ENCODE results near the gene GPR142.

The GPR142 gene

DNA sequence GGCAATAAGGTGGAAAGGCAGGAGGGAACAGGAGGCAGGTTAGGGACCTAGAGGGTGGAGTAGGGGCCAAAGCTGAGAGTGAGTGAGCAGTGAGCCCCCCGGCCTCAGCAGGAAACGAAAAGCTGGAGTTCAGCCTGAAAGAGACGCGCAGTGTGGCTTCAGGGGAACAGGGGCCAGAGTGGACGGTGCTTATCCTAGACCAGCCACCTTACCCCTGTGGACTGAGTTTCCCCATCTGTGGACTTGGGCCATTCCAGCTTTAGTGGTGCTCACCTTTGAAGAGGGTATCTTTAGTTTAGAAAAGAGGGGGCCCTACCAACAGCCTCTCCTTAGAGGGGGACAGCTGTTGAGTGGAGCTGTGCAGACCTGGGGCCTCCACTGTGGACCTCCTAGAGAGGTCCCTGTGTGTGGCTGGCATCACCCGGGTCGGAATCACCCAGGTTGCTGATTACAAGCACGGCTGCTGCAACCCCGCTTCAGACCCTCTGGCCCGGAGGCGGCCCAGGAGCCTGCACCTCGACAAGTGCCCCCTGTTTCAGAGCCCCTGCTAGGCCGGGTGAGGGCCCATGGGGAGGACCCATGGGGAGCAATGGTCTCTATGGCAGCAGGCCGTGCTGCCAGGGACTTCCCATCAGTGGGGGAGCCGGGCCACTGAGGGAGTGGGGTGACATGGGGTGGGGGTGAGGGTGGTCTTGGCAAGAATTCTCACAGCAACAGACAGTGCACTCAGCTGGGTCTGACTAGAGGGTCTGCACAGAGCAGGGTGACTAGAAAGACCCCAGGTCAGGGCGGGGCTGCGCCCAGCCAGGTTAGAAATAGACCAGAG, 2.6 kb downstream of the GPR142 start:
- DNase-seq (ENCODE audit: low spot score) = no peak

DNA sequence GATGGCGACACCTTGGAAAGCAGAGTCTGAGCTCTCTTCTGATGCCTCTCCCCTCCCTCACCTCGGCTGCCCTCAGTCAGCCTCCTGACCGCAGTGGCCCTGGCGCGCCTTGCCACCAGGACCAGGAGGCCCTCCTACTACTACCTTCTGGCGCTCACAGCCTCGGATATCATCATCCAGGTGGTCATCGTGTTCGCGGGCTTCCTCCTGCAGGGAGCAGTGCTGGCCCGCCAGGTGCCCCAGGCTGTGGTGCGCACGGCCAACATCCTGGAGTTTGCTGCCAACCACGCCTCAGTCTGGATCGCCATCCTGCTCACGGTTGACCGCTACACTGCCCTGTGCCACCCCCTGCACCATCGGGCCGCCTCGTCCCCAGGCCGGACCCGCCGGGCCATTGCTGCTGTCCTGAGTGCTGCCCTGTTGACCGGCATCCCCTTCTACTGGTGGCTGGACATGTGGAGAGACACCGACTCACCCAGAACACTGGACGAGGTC, 4.4 kb downstream of the GPR142 start:
- DNase-seq (ENCODE audit: low spot score) = no peak

DNA sequence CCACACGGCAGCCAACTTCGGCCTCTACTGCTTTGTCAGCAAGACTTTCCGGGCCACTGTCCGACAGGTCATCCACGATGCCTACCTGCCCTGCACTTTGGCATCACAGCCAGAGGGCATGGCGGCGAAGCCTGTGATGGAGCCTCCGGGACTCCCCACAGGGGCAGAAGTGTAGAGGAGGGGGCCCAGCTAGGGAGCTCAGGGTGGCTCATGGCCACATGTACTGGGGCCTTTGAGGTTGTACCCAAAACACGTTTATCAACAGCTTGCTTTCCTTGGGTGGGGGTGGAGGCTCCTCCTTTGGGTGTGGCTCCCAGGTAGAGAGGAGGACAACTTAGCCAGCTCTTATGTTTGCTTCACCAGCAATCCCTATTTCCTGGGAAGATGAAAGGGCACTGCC, 5.1 kb downstream of the GPR142 start:
- no peak for DNase-seq (ENCODE audit: low spot score)

DNA sequence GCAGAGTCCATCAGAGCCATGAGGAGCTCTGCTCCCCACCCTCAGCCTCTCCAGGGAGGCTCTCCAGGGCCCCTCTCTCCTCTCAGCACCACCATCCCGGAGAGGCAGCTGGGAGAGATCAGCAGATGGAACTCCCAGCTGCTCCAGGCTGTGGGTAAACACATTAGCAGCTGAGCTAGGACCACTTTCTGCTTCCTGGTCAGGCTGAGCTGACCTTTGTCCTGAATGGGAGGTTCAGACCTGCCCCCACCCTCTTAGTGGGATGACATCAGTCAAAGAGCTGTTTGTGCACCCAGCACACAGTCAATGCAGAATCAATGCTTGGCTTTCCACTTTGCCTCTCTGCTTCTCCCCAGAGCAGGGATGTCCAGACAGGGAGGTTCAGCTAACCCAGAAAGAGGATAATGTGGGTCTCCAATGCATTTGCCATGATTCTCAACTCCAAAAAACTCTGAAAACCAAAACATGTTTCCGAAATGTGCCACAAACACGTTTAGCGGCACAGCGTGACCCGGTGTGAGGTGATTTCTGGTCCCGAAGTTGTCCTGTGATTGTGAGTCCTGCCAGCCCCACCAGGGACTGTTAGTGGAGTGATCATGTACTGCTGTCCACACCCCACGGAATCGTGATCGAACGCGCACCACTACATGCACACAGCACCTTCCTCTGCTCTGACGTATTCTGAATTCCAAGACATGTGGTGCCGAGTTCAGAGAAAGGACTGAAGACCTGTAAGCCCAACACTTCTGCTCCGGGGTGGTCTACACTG, 6.7 kb downstream of the GPR142 start:
- DNase-seq (ENCODE audit: low spot score) = no peak

DNA sequence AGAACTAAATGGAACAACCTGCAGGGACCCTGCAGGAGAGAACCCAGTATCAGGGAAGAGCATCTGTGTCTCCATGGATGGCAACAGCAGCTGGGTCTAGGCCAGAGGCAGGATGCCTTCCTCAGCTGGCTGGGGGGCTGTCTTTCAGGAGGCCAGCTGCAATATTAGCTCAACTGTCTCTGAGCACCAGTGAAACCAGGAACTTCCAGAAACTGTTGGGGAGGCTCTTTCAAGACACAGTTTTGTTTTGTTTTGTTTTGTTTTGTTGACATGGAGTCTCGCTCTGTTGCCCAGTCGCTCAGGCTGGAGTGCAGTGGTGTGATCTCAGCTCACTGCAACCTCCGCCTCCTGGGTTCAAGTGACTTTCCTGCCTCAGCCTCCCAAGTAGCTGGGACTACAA, 7.6 kb downstream of the GPR142 start:
- DNase-seq (ENCODE audit: low spot score) = no peak

DNA sequence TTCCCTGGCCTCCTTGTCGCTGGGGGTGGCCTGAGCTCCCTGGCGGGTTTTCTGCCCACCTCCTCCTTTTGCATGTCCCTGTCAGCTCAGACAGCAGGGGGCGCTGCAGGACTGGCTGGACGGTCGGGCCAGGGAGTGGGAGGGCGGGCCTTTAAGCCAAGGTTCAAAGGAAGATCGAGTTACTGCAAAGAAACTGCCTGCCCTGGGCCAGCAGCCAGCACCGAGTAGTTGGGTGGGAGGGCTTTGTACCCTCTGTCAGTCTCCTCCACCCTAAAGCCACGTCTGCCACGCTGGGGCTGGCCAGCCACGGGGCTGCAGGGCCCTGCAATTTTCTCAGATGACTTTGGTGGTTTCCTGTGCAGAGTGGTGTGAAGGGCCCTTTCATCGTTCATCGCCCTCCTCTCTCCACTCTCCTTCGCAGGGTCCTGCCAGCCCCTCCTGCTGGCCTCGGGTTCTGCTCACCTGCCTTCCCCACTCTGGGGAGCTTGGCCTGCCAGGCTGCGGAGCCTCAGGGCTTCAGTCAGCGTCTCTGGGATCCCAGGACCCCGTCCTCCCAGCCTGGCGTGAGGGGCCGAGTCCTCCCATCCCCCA, 12.3 kb downstream of the GPR142 start:
- DNase-seq (ENCODE audit: low spot score) = peak; percentile 100

DNA sequence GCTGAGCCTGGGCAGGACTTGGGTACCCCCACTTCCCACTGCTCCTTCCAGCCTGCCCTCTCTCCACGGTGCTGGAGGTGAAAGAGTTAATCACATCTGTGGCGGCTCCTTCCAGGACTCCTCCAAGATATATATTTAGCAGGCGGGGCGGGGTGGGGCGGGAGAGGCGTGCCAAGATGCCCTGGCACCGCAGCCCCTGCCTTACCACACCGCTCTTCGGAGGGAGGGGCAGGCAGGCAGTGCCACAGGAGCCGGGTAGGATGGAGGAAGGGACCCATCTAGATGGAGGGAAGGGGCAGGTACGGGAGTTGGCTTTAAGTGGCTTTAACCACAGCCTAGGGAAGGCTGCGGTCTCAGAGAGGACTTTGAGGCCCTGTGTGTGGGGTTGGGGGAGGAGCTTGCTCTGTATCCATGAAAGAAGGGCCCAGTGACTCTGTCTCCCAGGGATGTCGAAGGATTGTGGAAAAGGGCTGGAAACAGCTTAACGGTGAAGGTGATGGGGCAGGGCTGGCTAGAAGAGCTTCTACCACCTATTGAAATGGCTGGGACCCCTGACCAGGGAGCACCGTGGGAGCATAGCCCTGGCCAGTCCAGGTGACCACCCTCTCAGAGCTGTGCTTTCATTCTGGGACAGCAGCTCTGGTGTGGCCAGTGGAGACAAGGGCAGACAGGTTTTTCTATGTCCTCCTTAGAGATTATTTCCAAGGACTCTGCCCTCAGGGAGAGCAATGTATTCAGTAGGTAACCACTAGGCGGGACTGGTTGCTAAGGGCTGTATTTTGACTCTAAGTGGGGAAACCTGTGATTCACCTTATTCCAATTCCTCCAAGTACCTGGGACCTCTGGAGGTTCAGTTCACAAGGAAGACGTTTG, 13.0 kb downstream of the GPR142 start:
- peak; percentile 51 for DNase-seq (ENCODE audit: low spot score)

DNA sequence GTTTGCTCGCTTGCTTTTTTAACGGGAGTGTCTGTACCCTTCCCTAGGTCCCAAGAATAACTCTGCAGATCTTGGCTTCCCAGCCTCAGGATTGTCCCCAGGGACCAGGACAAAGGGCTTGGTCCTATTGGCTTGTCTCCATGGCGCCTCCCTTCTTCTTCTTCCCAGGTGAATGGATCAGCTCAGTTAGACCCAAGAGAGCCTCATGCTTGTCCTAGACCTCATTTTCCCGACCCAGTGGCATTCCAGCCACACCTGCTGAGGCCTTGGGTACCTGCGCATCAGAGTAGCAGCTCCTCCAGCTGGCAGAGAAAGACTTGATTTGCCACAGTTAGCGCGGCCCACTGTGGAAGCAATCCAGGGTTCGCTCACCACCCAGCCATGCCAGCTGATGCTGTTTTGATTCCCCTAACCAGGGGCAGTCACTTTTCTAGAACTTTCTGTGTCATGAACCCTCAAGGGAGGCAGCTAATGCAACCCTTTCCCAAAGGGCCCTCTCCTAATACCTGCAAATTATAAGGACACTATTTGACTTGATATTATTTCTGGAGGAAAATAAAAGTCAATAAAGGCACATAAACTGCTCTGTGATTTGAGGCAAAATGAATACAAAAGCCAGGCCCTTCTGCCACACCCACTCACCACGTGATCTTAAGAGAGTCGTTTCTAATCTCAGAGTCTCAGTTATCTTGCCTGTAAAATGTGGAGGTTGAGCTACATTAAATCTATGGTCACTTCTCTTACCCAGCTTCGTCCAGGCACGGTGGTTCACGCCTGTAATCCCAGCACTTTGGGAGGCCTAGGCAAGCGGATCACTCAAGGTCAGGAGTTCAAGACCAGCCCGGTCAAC, 13.9 kb downstream of the GPR142 start:
- no peak for DNase-seq (ENCODE audit: low spot score)

DNA sequence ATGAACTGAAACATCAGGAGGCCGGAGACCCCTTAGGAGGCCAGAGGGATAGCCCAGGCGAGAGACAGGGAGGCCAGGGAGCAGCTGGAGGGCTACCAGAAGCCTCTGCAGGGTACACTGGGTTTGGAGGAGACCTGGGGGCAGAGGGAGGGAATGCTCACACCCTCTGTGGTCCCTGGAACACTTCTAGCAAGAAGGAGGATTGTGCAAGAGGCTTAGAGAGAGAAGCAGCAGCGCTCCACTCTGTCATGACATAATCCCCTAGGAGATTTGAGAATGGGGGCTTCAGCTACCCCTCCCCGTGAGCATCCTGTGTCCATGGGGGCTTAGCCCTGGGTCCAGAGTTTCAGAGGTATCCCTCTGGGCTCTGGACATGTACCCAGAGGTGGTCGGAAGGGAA, 15.8 kb downstream of the GPR142 start:
- no peak for DNase-seq (ENCODE audit: low spot score)

DNA sequence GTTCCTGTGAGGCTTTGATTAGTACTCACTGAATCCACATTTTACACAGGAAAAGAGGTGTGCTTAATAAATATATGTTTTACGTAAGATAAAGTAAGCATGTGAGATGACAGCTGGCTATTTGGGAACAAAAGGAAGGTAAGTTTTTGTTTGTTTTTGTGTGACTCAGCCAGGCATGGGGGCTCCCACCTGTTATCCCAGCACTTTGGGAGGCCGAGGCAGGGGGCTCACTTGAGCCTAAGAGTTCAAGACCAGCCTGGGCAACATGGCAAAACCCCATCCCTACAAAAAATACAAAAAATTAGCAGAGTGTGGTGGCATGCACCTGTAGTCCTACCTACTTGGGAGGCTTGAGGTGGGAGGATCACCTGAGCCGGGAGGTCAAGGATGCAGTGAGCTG, 17.9 kb downstream of the GPR142 start:
- no peak for DNase-seq (ENCODE audit: low spot score)

DNA sequence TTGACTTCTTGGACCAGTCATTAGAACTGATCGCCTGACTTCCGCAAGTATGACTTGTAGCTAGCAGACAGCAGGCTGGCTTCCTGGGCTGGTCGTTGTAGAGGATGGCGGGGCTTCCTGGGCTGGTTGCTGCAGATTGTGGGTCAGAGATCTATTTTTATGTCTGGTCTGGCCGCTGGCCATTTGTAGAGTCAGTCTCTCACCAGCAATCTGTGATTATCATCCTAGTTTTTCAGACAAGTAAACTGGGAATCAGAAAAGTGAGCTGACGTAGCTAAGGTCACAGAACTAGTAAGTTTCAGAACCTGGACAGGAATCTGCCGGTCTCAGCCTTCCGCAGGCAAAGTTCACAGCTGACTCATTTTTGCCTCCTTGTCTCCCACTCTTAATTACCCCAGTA, 19.1 kb downstream of the GPR142 start:
- no peak for DNase-seq (ENCODE audit: low spot score)

DNA sequence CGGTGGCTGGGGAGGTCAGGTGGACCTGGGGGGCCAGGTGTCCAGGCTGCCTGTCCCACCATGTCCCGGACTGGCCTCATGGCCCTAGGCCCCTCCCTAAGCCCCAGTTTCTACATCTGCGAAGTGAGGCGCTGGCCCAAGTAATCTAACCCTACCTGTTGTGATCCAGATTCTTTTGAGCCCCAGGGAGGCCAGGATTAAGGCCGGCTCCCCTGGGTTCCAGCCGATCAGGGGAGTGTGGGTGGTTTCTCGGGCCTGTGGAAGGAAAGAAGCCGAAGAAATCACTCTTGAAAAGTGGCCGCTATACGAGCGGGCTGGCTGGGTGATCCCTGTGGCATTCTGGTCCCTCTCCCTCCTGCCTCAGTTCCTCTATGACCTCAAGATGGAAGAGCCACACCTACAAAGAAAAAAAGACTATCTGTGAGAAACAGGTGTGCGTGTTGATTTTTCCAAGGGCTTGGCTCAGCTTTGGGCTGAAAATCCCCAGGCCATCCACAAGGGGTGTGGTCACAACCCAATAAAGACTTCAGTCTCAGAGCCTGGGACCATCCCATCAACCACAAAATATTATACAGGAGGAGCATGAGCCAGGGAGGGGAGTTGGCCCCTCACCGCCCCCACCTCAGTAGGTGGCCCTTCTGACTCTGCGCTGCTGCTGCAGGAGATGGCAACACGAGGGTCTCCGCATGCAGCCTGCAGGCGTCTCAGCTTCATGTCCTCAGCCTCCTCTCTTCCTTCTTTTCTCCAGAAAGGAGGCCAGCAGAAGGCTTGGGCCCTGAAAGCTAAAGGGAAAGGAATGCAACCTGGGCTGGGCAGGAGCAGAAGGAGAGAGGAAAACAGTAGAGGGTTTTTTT, 20.3 kb downstream of the GPR142 start:
- no peak for DNase-seq (ENCODE audit: low spot score)

DNA sequence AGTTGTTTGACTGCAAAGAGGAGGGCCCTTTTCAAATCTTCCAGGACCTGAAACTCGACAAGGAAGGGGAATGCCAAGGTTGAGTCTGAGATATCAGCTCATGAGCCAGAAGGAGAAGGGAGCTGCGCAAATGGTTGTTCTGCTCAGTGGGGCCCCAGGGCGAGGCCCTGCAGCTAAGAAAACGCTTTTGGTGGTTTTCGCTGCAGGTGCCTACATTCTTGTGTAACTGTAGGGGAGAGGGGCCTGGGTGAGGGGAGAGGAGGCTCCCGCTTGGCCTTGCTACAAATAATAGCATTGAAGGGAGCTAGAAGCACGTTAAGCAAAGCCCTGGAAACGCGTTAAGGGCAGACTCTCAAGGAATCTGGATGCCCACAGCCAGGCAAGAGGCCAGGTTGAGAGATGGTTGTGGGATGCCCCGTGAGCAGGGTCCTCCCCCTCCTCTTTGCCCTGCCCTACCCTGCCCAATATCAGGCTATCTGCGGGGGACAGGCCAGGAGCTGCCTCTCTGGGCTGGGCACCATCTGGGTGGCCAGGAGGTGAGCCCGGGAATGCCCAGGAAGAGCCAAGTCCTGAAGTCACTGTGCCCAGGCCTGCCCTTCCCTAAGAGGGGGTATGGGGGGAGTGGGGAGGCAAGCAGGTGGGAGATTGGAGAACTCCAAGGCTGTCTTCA, 21.9 kb downstream of the GPR142 start:
- DNase-seq (ENCODE audit: low spot score) = no peak

DNA sequence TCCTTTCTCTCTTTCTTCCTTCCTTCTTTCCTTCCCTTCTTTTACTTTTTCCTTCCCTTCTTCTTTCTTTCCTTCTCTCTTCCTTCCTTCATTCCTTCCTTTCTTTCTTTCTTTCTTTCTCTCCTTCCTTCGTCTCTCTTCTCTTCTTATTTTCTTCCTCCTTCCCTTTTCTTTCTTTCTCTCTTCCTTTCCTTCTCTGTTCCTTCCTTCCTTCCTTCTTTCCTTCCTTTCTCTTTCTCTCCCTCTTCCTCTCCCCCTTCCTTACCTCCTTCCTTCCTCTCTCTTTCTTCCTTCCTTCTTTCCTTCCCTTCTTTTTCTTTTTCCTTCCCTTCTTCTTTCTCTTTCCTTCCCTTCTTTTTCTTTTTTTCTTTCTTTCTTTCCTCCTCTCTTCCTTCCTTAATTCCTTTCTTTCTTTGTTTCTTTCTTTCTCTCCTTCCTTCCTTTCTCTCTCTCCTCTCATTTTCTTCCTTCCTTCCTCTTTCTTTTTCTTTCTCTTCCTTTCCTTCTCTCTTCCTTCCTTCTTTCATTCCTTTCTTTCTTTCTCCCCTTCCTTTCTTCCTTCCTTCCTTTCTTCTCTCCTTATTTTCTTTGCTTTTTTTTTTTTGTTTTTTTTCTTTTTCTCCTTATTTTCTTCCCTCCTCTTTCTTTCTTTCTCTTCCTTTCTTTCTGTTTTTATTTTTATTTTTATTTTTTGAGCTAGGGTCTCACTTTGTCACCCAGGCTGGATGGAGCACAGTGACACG, 22.8 kb downstream of the GPR142 start:
- DNase-seq (ENCODE audit: low spot score) = no peak

DNA sequence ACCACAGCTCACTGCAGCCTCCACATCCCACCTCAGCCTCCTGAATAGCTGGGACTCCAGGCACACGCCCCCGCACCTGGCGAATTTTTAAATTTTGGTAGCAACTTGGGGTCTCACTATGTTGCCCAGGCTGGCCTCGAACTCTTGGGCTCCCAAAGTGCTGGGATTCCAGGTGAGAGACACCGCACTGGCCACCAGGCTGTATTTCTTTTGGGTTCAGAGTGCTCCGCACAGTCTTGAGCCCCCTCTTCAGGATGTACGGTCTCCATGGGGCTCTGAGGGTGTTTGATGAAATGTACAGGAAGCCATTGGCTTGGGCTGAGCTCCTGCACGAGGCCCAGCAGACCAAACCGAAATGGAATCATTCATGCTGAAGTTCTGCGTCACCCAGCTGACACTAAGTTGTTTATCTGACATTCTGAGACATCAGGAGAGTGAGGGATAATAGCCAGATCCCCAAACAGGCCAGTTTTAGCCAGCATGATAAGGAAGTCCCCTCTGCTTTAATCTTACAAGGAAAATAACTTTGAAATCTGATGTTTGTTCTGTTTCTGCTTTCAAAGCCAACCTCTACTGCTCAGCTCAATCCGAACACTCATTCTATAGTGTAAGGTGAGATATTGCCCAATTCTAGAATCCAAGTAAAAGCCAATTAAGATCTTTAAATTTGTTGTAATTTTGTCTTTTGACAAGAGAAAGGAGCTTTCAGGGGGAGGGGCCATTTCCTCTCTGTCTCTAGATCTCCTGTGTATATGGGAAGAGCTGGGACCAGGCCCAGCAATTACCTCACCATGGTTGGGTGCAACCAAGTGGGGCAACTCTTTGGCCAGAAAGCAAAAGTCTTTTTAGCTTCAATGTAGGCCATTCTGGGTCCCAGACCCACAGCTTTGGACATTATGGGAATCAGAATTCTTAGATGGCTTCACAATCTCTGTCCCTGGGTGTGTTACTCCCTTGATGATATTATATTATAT, 23.7 kb downstream of the GPR142 start:
- no peak for DNase-seq (ENCODE audit: low spot score)

DNA sequence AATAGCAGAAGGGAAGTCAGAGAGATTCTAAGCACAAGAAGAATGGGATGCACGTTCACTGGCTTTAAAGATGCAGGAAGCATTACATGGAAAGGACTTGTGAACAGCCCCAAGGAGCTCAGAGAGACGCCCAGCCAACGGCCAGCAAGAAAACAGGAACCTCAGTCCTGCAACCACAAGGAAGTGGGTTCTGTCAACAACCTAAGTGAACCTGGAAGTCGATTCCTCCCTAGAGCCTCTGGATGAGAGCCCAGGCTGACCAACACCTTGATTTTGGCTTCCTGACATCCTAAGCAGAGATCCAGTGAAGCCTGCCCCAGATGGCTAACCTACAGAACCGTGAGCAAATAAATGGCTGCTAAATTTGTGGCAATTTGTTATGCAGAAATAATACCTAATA, 24.5 kb downstream of the GPR142 start:
- DNase-seq (ENCODE audit: low spot score) = no peak

DNA sequence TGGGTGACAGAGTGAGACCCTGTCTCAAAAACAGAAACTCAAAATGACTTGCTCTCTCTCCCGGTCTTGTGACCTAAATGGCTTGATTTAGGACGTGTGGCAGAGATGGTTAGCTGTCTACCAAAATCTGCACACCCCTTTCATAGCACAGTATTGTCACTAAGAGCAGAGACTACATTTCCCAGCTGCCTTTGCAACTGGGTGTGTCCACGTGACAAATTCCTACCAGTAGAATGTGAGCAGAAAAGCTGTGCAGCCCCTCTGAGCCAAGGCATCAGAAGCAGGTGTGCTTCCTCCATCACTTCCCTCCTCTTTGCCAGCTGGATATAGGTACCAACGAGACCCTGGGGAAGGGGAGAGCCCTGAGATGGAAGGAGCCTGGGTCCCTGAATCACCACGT, 25.5 kb downstream of the GPR142 start:
- DNase-seq (ENCODE audit: low spot score) = no peak

Measured in ecto neural progenitor cell (in vitro differentiated cells).